Activated T-helper 1 cell treated with anti-CD3 and anti-CD28 coated beads, Interleukin-2, amount 50 U/mL, for 16 hours (primary cell): ENCODE data around the gene LYPD6B.

Experiments
- DNase-seq, 2 donors: peaks; one replicate each; pipeline ENCODE4 v3.0.0-alpha.2; 2020; ENCODE audit warnings: low read depth in 1 of 2, low spot score in 1 of 2

The LYPD6B gene, protein sequence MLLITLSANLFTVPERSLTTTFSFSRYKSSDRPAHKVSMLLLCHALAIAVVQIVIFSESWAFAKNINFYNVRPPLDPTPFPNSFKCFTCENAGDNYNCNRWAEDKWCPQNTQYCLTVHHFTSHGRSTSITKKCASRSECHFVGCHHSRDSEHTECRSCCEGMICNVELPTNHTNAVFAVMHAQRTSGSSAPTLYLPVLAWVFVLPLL

GRCh38 chr2:149038442-149039212 lies at the start of gene LYPD6B:
TSS of gene LYPD6B (plus strand) at chr2:149038699. CDS start at chr2:149130949, 92,250 bp downstream.
- DNase-seq, result no peak

DNA sequence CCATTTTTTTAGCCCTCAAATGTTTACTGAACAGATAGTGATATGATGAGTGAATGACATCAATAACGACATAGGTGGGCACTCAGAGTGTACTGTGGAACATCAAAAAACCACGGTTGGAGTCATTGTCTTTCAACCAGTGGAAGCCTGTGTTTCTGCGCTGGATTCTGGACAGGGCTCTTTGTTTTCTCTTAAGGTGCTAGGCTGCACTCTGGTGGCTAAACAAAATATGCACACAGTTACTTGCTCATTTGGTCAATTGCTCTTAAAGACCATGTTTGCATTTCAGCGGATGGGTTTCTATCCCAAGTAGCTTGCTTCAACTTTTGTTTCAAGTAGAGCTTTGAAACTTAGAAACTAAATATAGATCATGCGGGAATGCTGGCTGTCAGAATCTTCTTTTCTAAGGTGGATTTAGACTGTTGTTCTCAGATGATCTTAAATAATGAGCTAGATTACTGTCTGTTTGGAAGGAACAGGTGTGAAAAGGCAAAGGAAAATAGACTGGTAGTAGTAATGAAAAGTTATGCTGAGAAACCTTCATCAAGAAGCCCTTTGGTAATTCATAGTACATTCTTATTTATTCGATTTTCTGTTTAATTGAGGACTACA lies 48.5 kb upstream of the LYPD6B start:
- DNase-seq, result no peak

DNA sequence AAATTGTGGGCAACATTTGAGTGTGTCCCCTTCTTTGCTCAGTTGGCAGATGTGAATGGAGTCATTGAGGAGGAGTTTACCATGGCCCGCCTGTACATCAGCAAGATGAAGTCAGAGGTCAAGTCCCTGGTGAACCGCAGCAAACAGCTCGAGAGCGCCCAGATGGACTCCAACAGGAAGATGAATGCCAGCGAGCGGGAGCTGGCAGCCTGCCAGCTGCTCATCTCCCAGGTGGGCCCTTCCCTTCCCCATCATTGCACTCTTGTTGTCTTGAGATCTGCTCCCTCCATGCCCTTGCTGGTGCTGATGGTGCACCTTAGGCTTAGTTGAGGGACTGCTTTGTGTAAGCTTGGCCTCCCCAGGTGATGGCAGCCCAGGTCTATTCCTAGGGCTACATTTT lies 47.5 kb upstream of the LYPD6B start:
- no peak for DNase-seq

GRCh38 chr2:148992448-148992847 lies 46.1 kb upstream of the LYPD6B start:
- no peak for DNase-seq

DNA sequence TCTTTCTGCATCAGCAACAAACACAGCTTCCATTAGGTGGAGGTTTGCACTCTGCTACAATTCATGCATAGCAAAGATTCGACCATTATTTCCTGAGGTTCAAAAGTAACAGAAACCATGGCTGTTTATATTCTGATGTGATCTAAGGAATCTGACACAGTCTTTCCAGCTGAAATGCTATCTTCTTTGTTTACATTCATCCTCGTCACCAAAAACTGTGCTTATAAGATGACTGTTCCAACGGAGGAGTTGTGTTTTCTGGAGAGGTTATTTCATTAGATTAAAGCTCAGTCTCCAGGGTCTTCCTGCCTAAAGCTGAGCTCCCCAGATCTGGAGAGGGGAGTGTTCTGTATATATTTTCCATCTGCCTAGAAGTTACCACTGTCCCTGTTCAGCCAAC lies 45.1 kb upstream of the LYPD6B start:
- DNase-seq, result no peak

DNA sequence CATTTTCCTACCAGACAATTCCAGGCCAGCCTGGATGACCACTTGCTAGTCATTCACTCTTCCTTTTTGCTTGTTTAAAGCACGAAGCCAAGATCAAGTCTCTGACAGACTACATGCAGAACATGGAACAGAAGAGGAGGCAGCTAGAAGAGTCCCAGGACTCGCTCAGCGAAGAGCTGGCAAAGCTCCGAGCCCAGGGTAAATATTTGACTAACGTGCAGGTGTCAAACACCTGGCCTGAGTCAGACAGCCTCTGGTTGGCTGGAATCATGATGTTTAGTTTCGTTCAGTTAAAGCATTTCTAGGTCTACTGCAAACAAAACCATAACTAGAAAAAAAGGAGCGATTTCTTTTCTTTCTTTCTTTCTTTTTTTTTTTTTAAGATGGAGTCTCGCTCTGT lies 44.2 kb upstream of the LYPD6B start:
- no peak for DNase-seq

- DNase-seq, result no peak
These were observed 41.7 kb upstream of the LYPD6B start for GRCh38 chr2:148996805-148997204.

- DNase-seq, result no peak
These were observed 40.2 kb upstream of the LYPD6B start for GRCh38 chr2:148998165-148998830.

DNA sequence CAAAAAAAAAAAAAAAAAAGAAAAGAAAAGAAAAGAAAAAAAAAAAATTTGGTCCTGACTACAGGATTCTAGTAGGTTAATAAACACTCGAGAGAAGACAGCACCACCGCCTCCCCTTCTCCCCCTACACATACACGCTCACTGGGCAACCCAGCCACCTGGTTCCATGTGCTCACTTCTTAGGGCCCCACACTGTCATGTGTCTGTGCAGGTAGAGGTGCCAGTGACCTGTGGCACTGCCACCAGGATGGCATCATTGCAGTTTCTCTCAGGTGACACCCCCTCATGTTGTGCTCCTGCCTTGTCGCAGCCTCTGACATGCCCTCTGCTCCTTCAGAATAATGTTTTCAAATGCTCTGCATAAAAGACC lies 39.7 kb upstream of the LYPD6B start:
- DNase-seq, result no peak

- DNase-seq, result no peak
These were observed 39.0 kb upstream of the LYPD6B start for GRCh38 chr2:148999451-148999921.

DNA sequence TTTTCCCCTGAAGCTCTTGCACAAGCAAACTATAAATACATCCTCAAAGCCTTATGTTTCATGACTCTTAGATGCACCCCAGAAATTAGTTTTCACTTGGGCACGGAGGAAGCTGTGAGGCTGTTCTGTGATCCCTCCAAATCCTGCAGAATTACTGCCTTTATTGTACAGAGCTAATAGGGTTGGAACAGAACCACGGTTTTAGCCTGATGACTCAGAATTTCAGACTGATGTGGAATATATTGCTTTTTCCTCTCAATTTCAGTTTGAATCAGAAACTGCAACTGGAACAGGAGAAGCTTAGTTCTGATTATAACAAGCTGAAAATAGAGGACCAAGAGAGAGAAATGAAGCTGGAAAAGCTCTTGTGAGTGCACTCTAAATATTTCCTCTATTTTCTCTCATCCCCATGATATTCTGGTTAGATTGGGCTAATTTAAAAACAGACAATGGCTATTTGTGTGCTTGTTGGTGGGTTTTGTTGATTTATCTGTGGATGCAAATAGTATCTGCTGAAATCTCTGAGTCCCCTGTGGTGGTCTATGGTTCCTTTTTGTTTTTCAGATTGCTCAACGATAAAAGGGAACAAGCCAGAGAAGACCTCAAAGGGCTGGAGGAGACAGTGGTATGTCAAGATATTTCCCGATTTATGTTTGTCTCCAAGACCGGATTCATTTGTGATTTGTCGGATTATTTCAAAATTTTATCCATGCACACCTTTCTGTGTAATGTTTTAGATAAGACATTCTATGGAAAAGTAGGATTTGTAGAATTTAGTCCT lies 38.2 kb upstream of the LYPD6B start:
- no peak for DNase-seq

DNA sequence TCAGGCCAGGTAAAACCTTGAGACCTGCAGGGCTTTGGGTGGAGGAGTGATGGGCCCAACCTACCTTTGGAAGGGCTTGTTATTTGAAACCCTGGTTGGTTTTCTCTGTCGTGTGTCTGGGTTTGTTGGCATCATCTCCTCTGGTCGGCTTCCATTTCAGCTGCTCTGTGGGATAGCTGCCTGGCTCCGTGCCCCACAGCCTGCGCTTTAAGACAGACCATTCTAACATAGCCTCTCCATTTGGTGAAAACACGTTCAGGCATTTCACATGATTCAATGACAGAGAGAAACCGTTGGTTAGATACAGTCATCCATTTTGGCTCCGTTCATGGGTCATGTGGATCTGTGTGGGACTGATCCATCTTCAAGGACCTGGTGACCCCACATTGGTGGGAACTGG lies 37.0 kb upstream of the LYPD6B start:
- no peak for DNase-seq

DNA sequence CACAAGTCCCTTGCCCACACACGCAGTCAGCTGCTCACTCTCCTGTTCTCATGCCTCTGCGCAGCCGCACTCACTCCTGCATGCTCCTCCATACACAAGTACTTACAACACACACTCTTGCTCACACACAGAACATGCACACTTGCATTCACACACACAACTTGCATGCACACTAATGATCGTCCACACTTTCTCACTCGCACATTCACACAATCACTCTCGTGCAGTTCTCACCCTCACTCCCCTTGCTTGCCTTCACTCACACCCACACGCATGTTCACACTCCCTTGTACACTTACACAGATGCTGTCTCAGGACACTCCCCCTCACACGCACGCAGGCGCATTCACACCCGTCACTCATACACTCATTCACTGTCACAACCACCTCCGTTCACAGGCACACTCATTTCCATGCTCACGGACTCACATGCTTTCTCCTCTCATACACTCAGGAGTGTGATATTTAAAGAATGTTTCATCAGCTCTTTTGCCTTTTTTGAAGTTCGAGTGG lies 36.1 kb upstream of the LYPD6B start:
- no peak for DNase-seq

DNA sequence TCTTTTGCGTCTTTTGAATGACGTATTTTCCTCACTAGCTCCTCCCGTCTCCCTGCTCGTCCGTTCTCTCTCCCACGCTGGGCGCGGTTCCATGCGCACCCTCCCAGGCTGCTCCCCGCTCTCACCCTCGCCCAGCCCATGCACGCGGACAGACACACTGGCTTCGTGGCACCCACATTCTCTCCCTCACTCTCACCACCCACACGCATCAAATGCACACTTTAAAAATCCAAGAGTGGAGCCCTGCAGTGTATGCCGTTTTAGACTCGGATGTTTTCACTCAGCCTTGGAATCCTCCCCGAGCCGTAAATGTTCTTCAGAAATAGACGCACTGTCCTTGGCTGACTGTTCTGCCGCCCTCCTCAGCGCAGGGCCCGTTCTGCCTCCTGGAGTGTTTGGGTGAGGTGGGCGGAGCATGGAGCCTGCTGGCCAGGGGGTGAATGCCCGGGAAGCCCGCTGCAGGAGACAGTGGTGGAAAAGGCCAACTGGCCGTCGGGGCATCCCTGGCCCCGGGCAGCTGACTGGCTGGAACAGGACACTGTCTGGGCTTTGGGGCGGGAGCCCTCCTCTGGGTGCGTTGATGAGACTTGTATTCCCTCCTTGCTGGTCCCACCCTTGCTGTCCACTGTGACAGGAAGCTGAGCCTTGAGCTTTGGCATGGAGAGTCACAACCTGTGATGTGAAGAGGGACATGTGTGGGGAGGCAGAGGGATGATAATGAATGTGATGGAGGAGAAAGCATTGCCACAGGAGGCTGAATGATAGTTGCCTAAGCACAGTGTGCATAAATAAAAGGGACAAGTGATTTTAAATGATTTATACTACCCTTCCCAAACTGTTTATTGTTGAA lies 35.4 kb upstream of the LYPD6B start:
- no peak for DNase-seq

- no peak for DNase-seq
These were observed 33.7 kb upstream of the LYPD6B start for GRCh38 chr2:149004836-149005235.

- no peak for DNase-seq
These were observed 32.9 kb upstream of the LYPD6B start for GRCh38 chr2:149005471-149006077.

DNA sequence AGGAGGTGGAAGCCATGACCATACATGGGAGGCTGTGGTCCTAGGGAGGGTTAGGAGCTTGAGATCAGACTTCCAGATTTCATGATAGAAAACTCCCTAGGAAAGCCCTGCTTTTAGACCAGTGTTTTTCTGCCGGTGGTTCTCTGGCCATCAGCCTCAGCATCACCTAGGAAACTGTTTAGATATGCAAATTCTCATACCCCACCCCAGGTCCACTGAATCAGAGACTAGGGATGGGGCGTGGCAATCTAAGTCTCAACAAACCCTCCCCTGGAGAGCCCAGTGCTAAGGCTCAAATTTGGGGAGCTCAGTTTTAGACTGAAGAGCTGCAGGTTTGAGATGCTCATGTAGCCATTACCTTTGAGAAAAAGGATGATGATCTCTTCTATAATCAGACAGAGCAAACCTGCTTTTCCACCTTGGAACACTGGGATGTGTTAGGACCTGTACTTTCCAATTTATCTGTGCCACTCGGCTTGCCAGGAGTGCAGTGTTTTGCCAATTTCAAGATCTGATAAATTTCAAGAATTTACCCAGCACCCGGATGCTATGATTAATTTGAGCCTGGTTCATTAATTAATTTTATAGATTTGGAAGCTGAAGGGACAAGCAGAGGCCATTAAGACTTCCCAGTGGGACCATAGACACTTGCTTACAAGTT lies 31.5 kb upstream of the LYPD6B start:
- DNase-seq, result no peak

- DNase-seq, result no peak
These were observed 30.1 kb upstream of the LYPD6B start for GRCh38 chr2:149008381-149008780.
